GM20000 (cell line): ENCODE results near the gene TTLL12.

Source experiments
- DNase-seq: peaks from one replicate; pipeline ENCODE4 v3.0.0; 2012; ENCODE audit warnings: low spot score
- CTCF ChIP-seq: IDR thresholded peaks from 2 replicates; pipeline ENCODE4 v1.5.1; 2012; ENCODE audit warnings: mild to moderate bottlenecking, control low read depth; ENCODE audit errors: extremely low read depth, missing control alignments

Gene TTLL12

GRCh38 chr22:43222987-43223386, 36.1 kb upstream of the TTLL12 start:
- no peak for TF ChIP-seq CTCF
- no peak for DNase-seq

DNA sequence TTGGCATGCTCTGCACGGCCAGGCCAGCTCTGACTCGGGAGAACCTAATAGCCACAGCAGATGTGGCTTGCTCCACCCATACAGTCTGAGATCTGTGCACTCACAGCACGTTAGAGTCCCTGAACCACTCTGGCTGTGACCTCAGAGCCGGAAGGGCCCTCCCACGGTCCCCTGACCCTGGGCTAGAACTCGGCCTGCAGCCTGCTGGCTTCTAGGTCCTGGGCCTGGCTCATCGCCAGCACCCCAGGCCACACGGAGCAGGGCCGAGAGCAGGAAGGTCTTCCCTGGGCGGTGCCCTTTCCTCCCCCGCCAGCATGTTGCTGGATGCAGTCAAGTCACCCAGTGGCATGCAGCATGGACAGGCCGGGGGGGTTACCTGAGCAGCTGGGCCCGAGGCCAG, 35.3 kb upstream of the TTLL12 start:
- DNase-seq: no peak
- TF ChIP-seq CTCF: no peak

- DNase-seq: no peak
- TF ChIP-seq CTCF: no peak
These were observed 33.9 kb upstream of the TTLL12 start for GRCh38 chr22:43220625-43221380.

DNA sequence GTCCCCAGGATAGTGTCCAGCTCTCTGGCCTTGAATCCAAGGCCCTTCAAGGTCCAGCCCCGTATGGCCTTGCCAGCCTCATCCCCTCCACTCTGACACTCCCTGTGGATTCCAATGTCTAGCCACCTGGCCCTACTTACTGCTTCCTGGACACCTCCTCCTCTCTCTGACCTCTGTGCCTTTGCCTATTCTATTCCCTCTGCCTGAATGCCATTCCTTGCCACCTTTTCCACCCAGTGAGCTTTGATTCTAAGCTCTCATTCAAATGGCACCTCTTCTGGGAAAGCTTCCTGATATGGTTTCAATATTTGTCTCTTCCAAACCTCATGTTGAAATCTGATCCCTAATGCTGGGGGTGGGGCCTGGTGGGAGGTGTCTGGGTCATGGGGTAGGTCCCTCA, 31.9 kb upstream of the TTLL12 start:
- TF ChIP-seq CTCF: no peak

DNA sequence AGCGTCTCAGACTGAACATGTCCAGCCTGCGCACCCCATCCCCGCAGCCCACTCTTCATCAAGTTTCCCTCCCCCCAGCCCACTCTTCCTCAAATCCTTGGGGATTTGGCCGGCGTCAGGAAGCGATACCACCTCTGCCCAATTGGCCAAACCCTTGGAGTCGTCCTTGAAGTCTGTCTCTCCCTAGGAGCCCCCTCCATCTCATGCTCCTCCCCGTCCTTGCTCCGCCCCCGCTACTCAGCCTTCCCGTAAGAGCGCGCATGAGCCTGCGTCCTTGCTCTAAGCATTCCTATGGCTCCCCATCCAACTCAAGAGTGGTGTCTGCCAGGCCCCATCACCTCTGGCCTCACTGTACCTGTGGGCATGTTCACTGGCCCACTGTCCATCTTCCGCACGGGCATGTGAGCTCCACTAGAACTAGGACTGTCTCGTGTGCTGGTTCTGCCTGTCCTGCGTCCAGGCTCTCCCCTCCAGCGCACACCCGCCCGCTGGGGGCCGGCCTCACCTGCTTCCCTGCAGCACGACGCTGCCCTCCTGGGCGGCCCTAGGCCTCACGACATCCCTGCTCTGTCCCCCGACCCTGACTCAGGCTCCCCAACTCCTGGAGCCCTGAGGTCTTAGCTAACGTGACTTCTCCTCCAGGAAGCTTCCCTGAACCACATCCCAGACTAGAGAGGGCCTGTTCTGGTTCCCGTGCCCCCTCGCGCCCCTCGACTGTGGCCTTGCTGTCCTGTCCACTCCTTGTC, 30.5 kb upstream of the TTLL12 start:
- no peak for DNase-seq
- TF ChIP-seq CTCF: no peak

More for the DNA sequence above, 31.9 kb upstream of the TTLL12 start:
- no peak for DNase-seq

- no peak for DNase-seq
- no peak for TF ChIP-seq CTCF
These were observed 29.8 kb upstream of the TTLL12 start for GRCh38 chr22:43216738-43217137.

- TF ChIP-seq CTCF: no peak
These were observed 27.0 kb upstream of the TTLL12 start for GRCh38 chr22:43213962-43214361.

More at GRCh38 chr22:43213962-43214361, 27.0 kb upstream of the TTLL12 start:
- no peak for DNase-seq
